HFF-Myc (cell line): ENCODE results near the gene TYRO3.

ENCODE experiments used
- DNase-seq: peaks from one replicate; pipeline ENCODE4 v3.0.0-alpha.2; 2011; ENCODE audit warnings: low read depth; ENCODE audit errors: extremely low read depth
- H3K4me3 ChIP-seq: replicated peaks from 2 replicates; pipeline ENCODE4 v1.5.1; 2011; ENCODE audit warnings: low read depth, mild to moderate bottlenecking, control low read depth, low read length
- TF ChIP-seq, protein P1 (sequence below): IDR thresholded peaks from 2 replicates; pipeline ENCODE4 v1.5.1; 2012; ENCODE audit warnings: mild to moderate bottlenecking, low read depth, low read length, control low read depth; ENCODE audit errors: missing control alignments

TYRO3 gene

DNA sequence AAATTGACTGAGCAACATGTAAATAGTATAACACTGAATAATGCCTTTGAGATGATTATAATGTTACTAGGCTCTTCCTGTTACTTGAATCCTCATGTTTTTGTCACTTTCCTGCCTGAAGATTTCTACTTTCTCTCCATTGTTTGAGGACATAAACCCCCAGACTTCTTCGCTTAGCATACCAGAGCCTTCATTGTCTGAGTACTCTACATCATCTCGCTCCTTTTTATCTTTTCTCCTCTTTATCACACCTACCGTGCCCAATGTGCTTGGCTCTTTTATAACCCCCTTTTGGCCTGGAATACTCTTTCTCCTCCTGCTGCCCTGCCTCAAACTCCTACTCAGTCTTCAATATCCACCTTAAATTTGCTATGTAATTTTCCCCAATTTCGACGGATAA lies 70.9 kb downstream of the TYRO3 start:
- DNase-seq, result no peak
- TF ChIP-seq, protein P1, sequence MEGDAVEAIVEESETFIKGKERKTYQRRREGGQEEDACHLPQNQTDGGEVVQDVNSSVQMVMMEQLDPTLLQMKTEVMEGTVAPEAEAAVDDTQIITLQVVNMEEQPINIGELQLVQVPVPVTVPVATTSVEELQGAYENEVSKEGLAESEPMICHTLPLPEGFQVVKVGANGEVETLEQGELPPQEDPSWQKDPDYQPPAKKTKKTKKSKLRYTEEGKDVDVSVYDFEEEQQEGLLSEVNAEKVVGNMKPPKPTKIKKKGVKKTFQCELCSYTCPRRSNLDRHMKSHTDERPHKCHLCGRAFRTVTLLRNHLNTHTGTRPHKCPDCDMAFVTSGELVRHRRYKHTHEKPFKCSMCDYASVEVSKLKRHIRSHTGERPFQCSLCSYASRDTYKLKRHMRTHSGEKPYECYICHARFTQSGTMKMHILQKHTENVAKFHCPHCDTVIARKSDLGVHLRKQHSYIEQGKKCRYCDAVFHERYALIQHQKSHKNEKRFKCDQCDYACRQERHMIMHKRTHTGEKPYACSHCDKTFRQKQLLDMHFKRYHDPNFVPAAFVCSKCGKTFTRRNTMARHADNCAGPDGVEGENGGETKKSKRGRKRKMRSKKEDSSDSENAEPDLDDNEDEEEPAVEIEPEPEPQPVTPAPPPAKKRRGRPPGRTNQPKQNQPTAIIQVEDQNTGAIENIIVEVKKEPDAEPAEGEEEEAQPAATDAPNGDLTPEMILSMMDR, result no peak
- H3K4me3 ChIP-seq, result no peak overlapping the region

DNA sequence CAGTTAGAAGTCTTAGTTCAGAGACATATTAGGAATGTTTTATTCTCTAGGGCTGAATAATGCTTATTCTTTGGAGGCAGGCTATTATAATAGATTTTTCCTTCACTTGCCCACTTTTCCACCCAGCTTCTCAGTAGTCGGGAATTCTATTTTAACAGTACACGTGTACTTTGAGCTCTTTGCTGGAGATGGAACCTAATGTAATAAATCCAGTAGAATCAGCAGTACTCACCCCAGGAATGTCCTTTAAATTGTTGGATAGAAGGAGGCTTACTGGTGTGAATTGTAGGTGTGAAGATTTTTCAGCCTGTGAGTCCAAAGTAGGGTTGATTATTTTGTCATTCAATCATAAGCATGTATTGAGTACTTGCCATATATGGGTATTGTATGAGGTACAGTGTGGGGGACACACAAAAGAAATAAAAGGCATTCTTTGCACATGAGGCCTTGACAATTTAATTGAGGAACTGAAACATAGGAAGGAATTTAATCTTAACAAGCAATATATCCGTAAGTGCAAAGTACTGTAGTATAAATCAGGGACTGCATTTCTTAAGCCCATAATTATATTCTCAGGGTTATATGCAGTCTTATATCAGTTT lies 71.7 kb downstream of the TYRO3 start:
- DNase-seq, result no peak
- TF ChIP-seq, protein P1, result no peak
- H3K4me3 ChIP-seq, result no peak overlapping the region

DNA sequence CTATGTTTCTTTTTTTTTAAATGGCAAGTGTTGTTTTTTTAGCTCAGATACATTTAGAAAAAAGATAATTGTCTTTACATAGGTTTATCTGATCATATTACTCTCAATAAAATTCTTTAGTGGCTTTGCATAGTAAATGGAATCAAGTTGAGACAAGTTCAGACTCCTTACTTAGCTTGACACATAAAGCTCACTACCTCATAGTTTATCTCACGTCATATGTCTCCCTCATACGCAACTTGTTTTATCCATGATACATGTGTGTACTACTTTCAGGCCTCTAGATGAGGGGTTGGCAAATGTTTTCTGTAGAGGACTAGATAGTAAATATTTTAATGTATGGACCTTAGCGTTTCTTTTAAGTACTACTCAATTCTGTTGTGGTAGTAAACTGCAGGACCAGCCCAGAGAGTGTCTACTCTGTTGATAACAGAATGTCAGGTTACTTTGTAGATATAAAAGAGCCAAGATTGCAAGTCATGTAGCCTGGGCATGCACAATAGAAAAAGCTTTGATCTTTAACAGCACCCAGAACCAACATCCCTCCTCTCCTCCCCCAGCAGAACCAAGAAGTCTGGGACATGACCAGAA lies 73.0 kb downstream of the TYRO3 start:
- no peak for DNase-seq
- H3K4me3 ChIP-seq, result no peak overlapping the region
- TF ChIP-seq, protein P1, result no peak
